GM21515 (cell line): Measurements from ENCODE around the gene GMNC.

Experiments used
- ATAC-seq: cut with Tn5 transposase; IDR thresholded peaks from one replicate; pipeline ENCODE4 v1.9.1; 2021; ENCODE audit not compliant: unreplicated experiment

Gene GMNC

DNA sequence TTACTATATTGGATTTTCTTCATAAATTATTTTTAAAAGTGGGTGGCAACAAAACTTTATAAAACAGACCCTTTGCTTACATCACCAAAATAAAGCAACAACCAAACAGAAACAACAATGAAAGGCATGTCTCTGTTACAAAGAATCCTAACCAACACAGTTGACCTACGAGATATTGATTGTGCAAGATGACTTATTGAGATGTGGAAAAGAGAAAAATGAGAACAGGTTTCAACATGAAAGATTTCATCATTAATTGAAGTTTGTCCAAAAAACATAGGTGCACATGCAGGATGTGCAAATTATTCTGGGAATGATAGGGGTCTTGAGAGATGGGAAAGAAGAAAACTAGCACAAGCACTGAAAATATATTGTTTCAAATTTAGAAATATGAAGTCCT, 9.0 kb downstream of the GMNC start:
- no peak for ATAC-seq

GRCh38 chr3:190849607-190850006, 12.9 kb downstream of the GMNC start:
- ATAC-seq = no peak

DNA sequence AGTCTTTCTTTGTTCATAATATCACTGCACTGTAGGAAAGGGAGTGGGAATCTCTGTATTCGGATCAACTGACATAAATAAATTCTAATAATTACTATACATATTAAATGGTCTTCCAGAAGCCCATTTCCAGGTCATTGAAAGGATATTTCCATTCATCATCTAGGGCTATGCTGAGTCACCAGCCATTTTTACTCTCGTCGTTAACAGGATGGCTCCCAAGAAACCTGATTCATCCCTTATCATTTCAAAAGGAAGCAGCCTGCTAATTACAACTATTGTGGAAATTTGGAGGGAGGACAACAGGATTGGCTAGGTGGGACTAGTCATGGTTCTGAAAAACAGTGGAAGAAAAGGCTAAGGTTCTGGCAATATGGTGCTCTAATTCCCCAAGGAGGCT, 13.6 kb downstream of the GMNC start:
- ATAC-seq = no peak

GRCh38 chr3:190847436-190847835, 15.1 kb downstream of the GMNC start:
- no peak for ATAC-seq

- no peak for ATAC-seq
Observed at GRCh38 chr3:190840146-190840545, 22.3 kb downstream of the GMNC start.

- no peak for ATAC-seq
Observed at GRCh38 chr3:190831225-190831624, 31.3 kb downstream of the GMNC start.

DNA sequence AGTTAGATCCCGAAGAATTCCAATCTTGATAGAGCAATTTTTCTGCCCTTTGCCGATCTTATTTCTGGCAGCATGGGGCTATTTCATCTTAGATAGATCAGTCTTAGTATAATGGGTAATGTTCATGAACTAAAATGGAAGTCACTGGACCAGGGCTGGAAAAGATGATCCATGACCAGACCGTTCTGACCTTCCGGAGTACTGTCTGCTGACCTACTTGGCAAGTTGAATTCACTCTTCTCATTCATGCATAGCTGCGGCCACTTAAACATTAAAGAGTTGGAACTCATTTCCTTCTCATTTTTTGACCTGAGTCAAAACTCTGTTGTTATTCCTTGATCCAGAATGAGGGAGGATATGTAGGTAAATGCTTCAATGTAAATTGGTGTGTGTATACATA, 32.5 kb downstream of the GMNC start:
- ATAC-seq = no peak

DNA sequence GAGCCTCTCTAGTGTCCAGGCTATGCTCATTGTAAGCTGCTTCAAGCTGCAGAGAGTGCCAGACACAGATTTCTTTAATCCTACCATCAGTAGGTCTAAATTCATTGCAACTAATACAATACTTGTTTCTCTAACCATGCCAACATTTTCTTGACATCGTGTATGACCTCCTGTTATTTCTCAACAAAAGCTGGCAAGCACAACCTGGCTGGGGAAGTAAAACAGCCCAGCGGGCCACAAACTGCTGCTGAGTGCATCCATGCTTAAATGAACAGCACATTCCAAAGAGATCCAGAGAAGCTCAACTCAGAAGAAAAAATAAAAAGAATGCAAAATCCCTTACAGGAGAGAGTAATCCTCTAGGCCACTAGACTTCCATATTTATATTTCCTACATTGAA, 36.5 kb downstream of the GMNC start:
- ATAC-seq = no peak

DNA sequence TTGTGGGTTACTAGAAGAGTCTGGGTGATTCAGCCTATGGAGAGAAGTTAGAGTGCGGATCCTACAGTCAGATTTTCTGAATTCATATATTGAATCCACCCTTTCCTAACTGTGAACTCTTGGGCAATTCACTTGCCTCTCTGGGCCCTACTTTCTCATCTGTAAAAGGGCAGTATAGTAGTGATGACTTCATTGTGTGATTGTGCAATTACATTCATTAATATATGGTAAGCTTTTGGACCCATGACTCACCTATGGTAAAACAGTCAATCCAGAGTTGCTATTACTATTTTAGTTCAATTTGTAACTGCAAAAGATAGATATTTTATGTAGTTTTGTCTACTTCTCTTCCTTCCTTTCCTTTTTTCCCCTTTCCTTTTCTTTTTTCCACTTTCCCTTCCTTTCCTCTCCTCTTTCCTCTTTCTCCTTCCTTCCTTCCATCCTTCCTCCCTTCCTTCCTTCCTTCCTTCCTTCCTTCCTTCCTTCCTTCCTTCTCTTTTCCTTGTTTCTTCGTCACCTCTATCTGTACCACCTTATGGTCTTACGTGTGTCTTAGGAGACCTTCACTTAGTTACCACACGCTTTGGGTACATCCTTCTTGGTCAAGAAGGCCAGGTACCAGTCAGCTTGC, 37.0 kb downstream of the GMNC start:
- no peak for ATAC-seq

- ATAC-seq = peak; percentile 86
Observed at GRCh38 chr3:190811775-190812480, 50.6 kb downstream of the GMNC start.

DNA sequence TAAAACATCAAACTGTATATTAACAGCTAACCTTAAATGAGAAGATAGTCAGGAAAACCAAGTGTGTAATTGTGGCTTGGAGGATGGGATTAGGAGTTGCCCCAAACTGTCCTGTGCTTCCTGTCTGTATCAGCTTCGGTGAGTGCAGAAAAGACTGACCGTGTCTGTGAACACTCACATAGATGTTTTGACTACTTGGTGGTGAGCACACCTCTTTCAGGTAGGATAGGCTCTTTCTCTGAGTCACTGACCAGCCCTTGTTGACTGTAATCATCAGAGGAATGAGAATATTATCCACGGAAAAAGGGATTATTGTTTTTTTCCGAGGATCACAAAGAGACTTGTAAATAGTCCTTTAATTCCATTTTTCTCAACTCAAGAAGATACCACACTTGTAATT, 51.5 kb downstream of the GMNC start:
- ATAC-seq = no peak

- no peak for ATAC-seq
Observed at GRCh38 chr3:190809351-190809750, 53.1 kb downstream of the GMNC start.

GRCh38 chr3:190807719-190808375, 54.6 kb downstream of the GMNC start:
- ATAC-seq = no peak
